Spleen (tissue), 11 donors: ENCODE results near the gene DUS2. TPM values are rescaled to one million over a fixed set of nuclear protein-coding genes. Genes with fewer than 3 reads are reported as not detected.
A peak's percentile ranks its signal among the peaks of the same experiment; 100 is the strongest.

Source experiments
- DNase-seq: peaks from one replicate; pipeline ENCODE4 v3.0.0-alpha.2; 2020
- H3K27ac ChIP-seq, 8 donors: fragments of 200-600 bp; sonication (generic) in 7 of 8; 1 replicate in 4 of 8; 2 replicates in 4 of 8; pipeline versions ENCODE4 v1.5.0 to v1.8.0; 2016 to 2021; ENCODE audit warnings: inconsistent platforms in 4 of 8, mild to moderate bottlenecking in 4 of 8, moderate library complexity in 1 of 8
- H3K27me3 ChIP-seq, 7 donors: fragments of 200-600 bp; sonication (generic) in 6 of 7; replicated peaks in 1 of 7; 1 replicate in 4 of 7; 2 replicates in 3 of 7; pipeline versions ENCODE4 v1.5.0 to v1.8.0; 2016 to 2021; ENCODE audit warnings: inconsistent platforms in 3 of 7, mild to moderate bottlenecking in 1 of 7
- H3K36me3 ChIP-seq, 6 donors: fragments of 200-600 bp; sonication (generic) in 5 of 6; 1 replicate in 4 of 6; 2 replicates in 2 of 6; pipeline versions ENCODE4 v1.5.0 to v1.8.0; 2016 to 2021; ENCODE audit warnings: inconsistent platforms in 2 of 6
- H3K4me1 ChIP-seq, 6 donors: fragments of 200-600 bp; sonication (generic) in 5 of 6; 1 replicate in 3 of 6; 2 replicates in 3 of 6; pipeline versions ENCODE4 v1.5.0 to v1.8.0; 2016 to 2021; ENCODE audit warnings: inconsistent platforms in 3 of 6
- H3K4me3 ChIP-seq, 8 donors: fragments of 200-600 bp; sonication (generic) in 7 of 8; 1 replicate in 4 of 8; 2 replicates in 4 of 8; pipeline versions ENCODE4 v1.5.0 to v1.8.0; 2016 to 2021; ENCODE audit warnings: inconsistent platforms in 4 of 8, mild to moderate bottlenecking in 4 of 8, moderate library complexity in 2 of 8
- H3K9me3 ChIP-seq, 8 donors: fragments of 200-600 bp; sonication (generic) in 7 of 8; 1 replicate in 4 of 8; 2 replicates in 4 of 8; pipeline versions ENCODE4 v1.5.0 to v1.8.0; 2016 to 2021; ENCODE audit warnings: inconsistent platforms in 4 of 8
- CTCF ChIP-seq, 11 experiments: fragments of 200-600 bp in 7 of 11; fragments of 450-650 bp in 4 of 11; sonication (generic) in 4 of 11; IDR thresholded peaks in 8 of 11; conservative IDR thresholded peaks in 3 of 11; 1 replicate in 7 of 11; 2 replicates in 4 of 11; pipeline versions ENCODE4 v1.4.0 to v1.8.0; 2016 to 2021; ENCODE audit warnings: antibody characterized with exemption in 11 of 11, inconsistent platforms in 4 of 11, mild to moderate bottlenecking in 1 of 11
- POLR2A ChIP-seq, 3 donors: fragments of 450-650 bp; IDR thresholded peaks; one replicate each; pipeline ENCODE4 v1.5.1; 2017; ENCODE audit warnings: antibody characterized with exemption in 3 of 3, mild to moderate bottlenecking in 1 of 3
- POLR2AphosphoS5 ChIP-seq, 3 donors: sonication (generic); formaldehyde crosslinking; IDR thresholded peaks; one replicate each; pipeline ENCODE4 v1.5.1; 2017; ENCODE audit warnings: antibody characterized with exemption in 3 of 3
- WGBS, 5 donors: extraction: QIAGEN DNeasy Blood & Tissue Kit in 3 of 5; methylation state at CpG; one replicate each; pipeline versions ENCODE4 v1.1.5 to v1.1.7; 2013 to 2018; 5-methylcytosine and 5-hydroxymethylcytosine counted together
- intact Hi-C: fragments of 100-400 bp; cut with DNase I; formaldehyde crosslinking; loops from one replicate; pipeline ENCODE4 v1.15.0; 2023; ENCODE audit warnings: low total_unique reads
- polyA plus RNA-seq, 3 donors: library from polyadenylated mRNA; stranded (reverse); fragments of 200-250 nt; gene quantifications; one replicate each; pipeline ENCODE4 v1.2.1, GENCODE V29; 2013
- total RNA-seq, 7 donors: library from RNA; depleted of rRNA in 3 of 7; stranded (reverse); fragments of >200 nt in 3 of 7; fragmentation: NEBNext Ultra II Directional in 4 of 7; extraction: Animal tissue kit (Norgen Biotek cat#: 25700) in 4 of 7; gene quantifications; one replicate each; pipeline versions ENCODE4 v1.1.0 to v1.2.1, GENCODE V29; 2016 to 2021
- donor health status: healthy with polysubstance abuse.
- donor health status: DM: no; HTN: no; CAD: no; lungs with moderate emphysema.
- donor health status: DM: no; HTN: no; CAD: no.
- donor health status: Bipolar disorder and iron deficiency.
- donor health status: healthy.
- donor health status: DM: no; HTN: no; CAD: no.
- donor health status: DM: yes; HTN: yes; CAD: no.

The DUS2 gene
- total and polyA plus RNA-seq, 10 donors: 17.4 to 31.7 (median 27.1) TPM

- no peak for DNase-seq
Measured at GRCh38 chr16:67999985-68000384, 23.1 kb upstream of the DUS2 start.

GRCh38 chr16:68000450-68000849, 22.6 kb upstream of the DUS2 start:
- intact Hi-C loops: no loop called here

More at GRCh38 chr16:67999985-68000384, 23.1 kb upstream of the DUS2 start:
- peak overlapping the region in 3 of 8 donors; percentile 41 to 71 (median 47) for H3K4me3 ChIP-seq
- H3K27me3 ChIP-seq: no peaks in the 10 kb centered on the region
- intact Hi-C loops: no loop called here
- peak overlapping the region; percentile 73 to 94 (median 90) for H3K27ac ChIP-seq
- no peaks in the 10 kb centered on the region for H3K9me3 ChIP-seq
- H3K4me1 ChIP-seq: peaks cover 7 to 88% (median 61%) of the 10 kb centered on the region in 6 donors
- TF ChIP-seq POLR2A (IDR thresholded peaks at IDR 0.05) (no peak), POLR2AphosphoS5 (IDR thresholded peaks at IDR 0.05) (no peak), CTCF (IDR thresholded peaks at IDR 0.05 in 8 of 11, conservative IDR thresholded peaks at IDR 0.05 in 3 of 11) (no peak)
- no peaks in the 10 kb centered on the region for H3K36me3 ChIP-seq
- WGBS, 5 donors: 16 to 44% (median 29%) methylated on average over 2 of the region's 2 CpGs

GRCh38 chr16:68003031-68003430, 20.1 kb upstream of the DUS2 start:
- Histone ChIP-seq H3K27ac (no peak overlapping the region), H3K4me1 (peaks cover 11 to 87% (median 56%) of the 10 kb centered on the region in 6 donors), H3K27me3 (no peaks in the 10 kb centered on the region), H3K9me3 (no peaks in the 10 kb centered on the region), H3K36me3 (no peaks in the 10 kb centered on the region), H3K4me3 (no peak overlapping the region)
- DNase-seq: no peak
- WGBS, 5 donors: 87 to 96% (median 89%) methylated on average over 4 of the region's 4 CpGs
- TF ChIP-seq POLR2A (IDR thresholded peaks at IDR 0.05) (no peak), POLR2AphosphoS5 (IDR thresholded peaks at IDR 0.05) (no peak), CTCF (IDR thresholded peaks at IDR 0.05 in 8 of 11, conservative IDR thresholded peaks at IDR 0.05 in 3 of 11) (no peak)
- intact Hi-C loops: no loop called here

More at GRCh38 chr16:68000450-68000849, 22.6 kb upstream of the DUS2 start:
- WGBS, 5 donors: 35 to 58% (median 45%) methylated on average over 3 of the region's 3 CpGs
- Histone ChIP-seq H3K27ac (peak overlapping the region; percentile 73 to 94 (median 90)), H3K4me3 (peak overlapping the region in 3 of 8 donors; percentile 20 to 71 (median 41)), H3K9me3 (no peaks in the 10 kb centered on the region), H3K4me1 (peaks cover 8 to 88% (median 61%) of the 10 kb centered on the region in 6 donors), H3K27me3 (no peaks in the 10 kb centered on the region), H3K36me3 (no peaks in the 10 kb centered on the region)
- no peak for DNase-seq
- TF ChIP-seq POLR2AphosphoS5 (IDR thresholded peaks at IDR 0.05): no peak
- TF ChIP-seq CTCF (IDR thresholded peaks at IDR 0.05 in 8 of 11, conservative IDR thresholded peaks at IDR 0.05 in 3 of 11): no peak
- no peak for TF ChIP-seq POLR2A (IDR thresholded peaks at IDR 0.05)

- no peaks in the 10 kb centered on the region for H3K9me3 ChIP-seq
- H3K4me1 ChIP-seq: peaks cover 10 to 72% (median 39%) of the 10 kb centered on the region in 6 donors
- H3K27me3 ChIP-seq: no peaks in the 10 kb centered on the region
- peak overlapping the region in 1 of 8 donors; percentile 57 for H3K4me3 ChIP-seq
- TF ChIP-seq POLR2A (IDR thresholded peaks at IDR 0.05) (no peak), CTCF (IDR thresholded peaks at IDR 0.05 in 8 of 11, conservative IDR thresholded peaks at IDR 0.05 in 3 of 11) (no peak), POLR2AphosphoS5 (IDR thresholded peaks at IDR 0.05) (no peak)
- no peaks in the 10 kb centered on the region for H3K36me3 ChIP-seq
- intact Hi-C loops: no loop called here
- peak overlapping the region; percentile 86 to 96 (median 92) for H3K27ac ChIP-seq
- 84 to 91% (median 87%) methylated on average over 9 of the region's 9 CpGs for WGBS, 5 donors
- DNase-seq: no peak
Measured at GRCh38 chr16:68005211-68005610, 17.9 kb upstream of the DUS2 start.
